HAP-1 (cell line): ENCODE data around the gene PON1.

Experiments used
- DNase-seq, 2 experiments: peaks; one replicate each; pipeline ENCODE4 v3.0.0-alpha.2; 2016 to 2020; ENCODE audit warnings: low spot score in 2 of 2
- H3K27me3 ChIP-seq: fragments of 250-450 bp; sonication (Bioruptor Pico); 2 replicates; pipeline ENCODE4 v1.5.1; 2020; ENCODE audit warnings: low read depth, mild to moderate bottlenecking, moderate library complexity
- H3K36me3 ChIP-seq: fragments of 250-450 bp; sonication (Bioruptor Pico); replicated peaks from 2 replicates; pipeline ENCODE4 v1.5.1; 2020; ENCODE audit warnings: mild to moderate bottlenecking
- H3K4me1 ChIP-seq: fragments of 250-450 bp; sonication (Bioruptor Pico); 2 replicates; pipeline ENCODE4 v1.5.1; 2020; ENCODE audit warnings: mild to moderate bottlenecking
- H3K4me3 ChIP-seq: fragments of 250-450 bp; sonication (Bioruptor Pico); 2 replicates; pipeline ENCODE4 v1.5.1; 2020; ENCODE audit warnings: mild to moderate bottlenecking, moderate library complexity
- H3K9me3 ChIP-seq: fragments of 250-450 bp; sonication (Bioruptor Pico); 2 replicates; pipeline ENCODE4 v1.5.1; 2020; ENCODE audit warnings: mild to moderate bottlenecking, moderate library complexity
- in situ Hi-C: fragments of 300-500 bp; cut with MboI; formaldehyde crosslinking; loops from 3 replicates; pipeline ENCODE4 v1.14.3; 2020; ENCODE audit warnings: low sequenced_read_pairs, inconsistent platforms, mixed read lengths

PON1 gene

GRCh38 chr7:95262875-95263274, 61.5 kb downstream of the PON1 start:
- Histone ChIP-seq H3K36me3 (no peaks in the 10 kb centered on the region), H3K27me3 (no peaks in the 10 kb centered on the region), H3K4me1 (no peaks in the 10 kb centered on the region), H3K9me3 (no peaks in the 10 kb centered on the region), H3K4me3 (no peak overlapping the region)
- in situ Hi-C loops, result no loop called here
- no peak for DNase-seq

GRCh38 chr7:95261895-95262415, 62.4 kb downstream of the PON1 start:
- Histone ChIP-seq H3K27me3 (no peaks in the 10 kb centered on the region), H3K9me3 (no peaks in the 10 kb centered on the region), H3K36me3 (no peaks in the 10 kb centered on the region), H3K4me3 (no peak overlapping the region), H3K4me1 (no peaks in the 10 kb centered on the region)
- no peak for DNase-seq
- in situ Hi-C loops, result no loop called here

GRCh38 chr7:95255691-95256090, 68.6 kb downstream of the PON1 start:
- Histone ChIP-seq H3K36me3 (no peaks in the 10 kb centered on the region), H3K9me3 (no peaks in the 10 kb centered on the region), H3K4me3 (no peak overlapping the region), H3K27me3 (no peaks in the 10 kb centered on the region), H3K4me1 (no peaks in the 10 kb centered on the region)
- DNase-seq, result no peak
- in situ Hi-C loops, result no loop called here

- in situ Hi-C loops, result no loop called here
- DNase-seq, result no peak
- H3K4me3 ChIP-seq, result no peak overlapping the region
Observed at GRCh38 chr7:95253986-95254385, 70.3 kb downstream of the PON1 start.

GRCh38 chr7:95251966-95252365, 72.4 kb downstream of the PON1 start:
- in situ Hi-C loops, result no loop called here
- Histone ChIP-seq H3K4me3 (no peak overlapping the region), H3K4me1 (peaks cover 3% of the 10 kb centered on the region), H3K36me3 (no peaks in the 10 kb centered on the region), H3K9me3 (no peaks in the 10 kb centered on the region), H3K27me3 (no peaks in the 10 kb centered on the region)
- no peak for DNase-seq

More at GRCh38 chr7:95253986-95254385, 70.3 kb downstream of the PON1 start:
- no peaks in the 10 kb centered on the region for H3K4me1 ChIP-seq
- no peaks in the 10 kb centered on the region for H3K9me3 ChIP-seq
- H3K27me3 ChIP-seq, result no peaks in the 10 kb centered on the region
- H3K36me3 ChIP-seq, result no peaks in the 10 kb centered on the region

- peaks cover 8% of the 10 kb centered on the region for H3K4me1 ChIP-seq
- H3K27me3 ChIP-seq, result no peaks in the 10 kb centered on the region
- DNase-seq, result no peak
- in situ Hi-C loops, result no loop called here
- H3K4me3 ChIP-seq, result no peak overlapping the region
- H3K9me3 ChIP-seq, result no peaks in the 10 kb centered on the region
- no peaks in the 10 kb centered on the region for H3K36me3 ChIP-seq
Observed at GRCh38 chr7:95250571-95250970, 73.8 kb downstream of the PON1 start.
